PC-9 (cell line): ENCODE measurements around the gene AUTS2. TPM values are rescaled to one million over a fixed set of nuclear protein-coding genes. Genes with fewer than 3 reads are reported as not detected.

ENCODE experiments used
- BruUV-seq: library from RNA; stranded (reverse); fragments of 400-500 nt; replicated peaks from 2 replicates; lab custom pipeline; 2021; lab: Mats Ljungman, UMichigan
- CTCF ChIA-PET: fragments of 300-600 bp; sonication (Branson Sonifier 250); formaldehyde crosslinking; loops from one replicate; lab custom pipeline; 2022; ENCODE audit warnings: antibody characterized with exemption; lab: Charles Lee
- POLR2A ChIA-PET: fragments of 300-600 bp; sonication (Branson Sonifier 250); formaldehyde crosslinking; loops from one replicate; lab custom pipeline; 2022; ENCODE audit warnings: antibody characterized with exemption; ENCODE audit not compliant: unreplicated experiment; lab: Charles Lee
- DNase-seq, 2 experiments: peaks; one replicate each; pipeline versions ENCODE4 v3.0.0 to v3.0.0-alpha.2; 2015 to 2022; ENCODE audit warnings: mixed read lengths in 1 of 2
- H2AFZ ChIP-seq: fragments of 200-600 bp; sonication (generic); 2 replicates; pipeline ENCODE4 v1.8.1; 2017; ENCODE audit warnings: antibody characterized with exemption
- H3F3A ChIP-seq: fragments of 200-600 bp; sonication (generic); 2 replicates; pipeline ENCODE4 v1.8.1; 2017; ENCODE audit warnings: antibody characterized with exemption, mild to moderate bottlenecking, low read depth; ENCODE audit not compliant: insufficient read depth
- H3K27ac ChIP-seq: fragments of 200-600 bp; sonication (generic); 2 replicates; pipeline ENCODE4 v1.6.1; 2016; ENCODE audit warnings: mixed run types
- H3K27me3 ChIP-seq: fragments of 200-600 bp; sonication (generic); 2 replicates; pipeline ENCODE4 v1.6.1; 2016; ENCODE audit warnings: low read depth, mixed run types; ENCODE audit not compliant: insufficient read depth
- H3K36me3 ChIP-seq: fragments of 200-600 bp; sonication (generic); 2 replicates; pipeline ENCODE4 v1.6.1; 2016; ENCODE audit warnings: low read depth, mixed run types
- H3K4me1 ChIP-seq: fragments of 200-600 bp; sonication (generic); replicated peaks from 2 replicates; pipeline ENCODE4 v1.6.1; 2016; ENCODE audit warnings: mixed run types; ENCODE audit not compliant: insufficient read depth
- H3K4me2 ChIP-seq: fragments of 200-600 bp; sonication (generic); 2 replicates; pipeline ENCODE4 v1.6.1; 2017; ENCODE audit warnings: mixed run types
- H3K4me3 ChIP-seq: fragments of 200-600 bp; sonication (generic); 2 replicates; pipeline ENCODE4 v1.6.1; 2016; ENCODE audit warnings: mixed run types
- H3K79me2 ChIP-seq: fragments of 200-600 bp; sonication (generic); 2 replicates; pipeline ENCODE4 v1.6.1; 2017; ENCODE audit warnings: low read depth, mixed run types
- H3K9me2 ChIP-seq: fragments of 200-600 bp; sonication (generic); 2 replicates; pipeline ENCODE4 v1.8.1; 2017; ENCODE audit warnings: mild to moderate bottlenecking; ENCODE audit not compliant: insufficient read depth
- H3K9me3 ChIP-seq: fragments of 200-600 bp; sonication (generic); 2 replicates; pipeline ENCODE4 v1.8.1; 2016; ENCODE audit warnings: low read depth; ENCODE audit not compliant: insufficient read depth
- H4K20me1 ChIP-seq: fragments of 200-600 bp; sonication (generic); 2 replicates; pipeline ENCODE4 v1.8.1; 2017; ENCODE audit not compliant: insufficient read depth
- CTCF ChIP-seq: fragments of 200-600 bp; sonication (generic); conservative IDR thresholded peaks from 2 replicates; pipeline ENCODE4 v1.6.1; 2017; ENCODE audit warnings: mixed run types, antibody characterized with exemption, mild to moderate bottlenecking, moderate library complexity
- EZH2 ChIP-seq: fragments of 200-600 bp; sonication (generic); IDR thresholded peaks from 2 replicates; pipeline ENCODE4 v1.8.0; 2017; ENCODE audit warnings: antibody characterized with exemption, low read depth
- intact Hi-C: fragments of 100-400 bp; cut with micrococcal nuclease; formaldehyde crosslinking; loops from one replicate; pipeline ENCODE4 v1.10.0; 2022; ENCODE audit not compliant: unreplicated experiment
- total RNA-seq: library from RNA; stranded (reverse); gene quantifications from 2 replicates; pipeline ENCODE4 v1.2.3, GENCODE V29; 2021

AUTS2 gene
- total RNA-seq, 1 experiment from 2014 or later: not detected

GRCh38 chr7:70570961-70571360, 972.7 kb downstream of the AUTS2 start:
- no peaks in the 10 kb centered on the region for H3K4me1 ChIP-seq
- DNase-seq: no peak
- H3F3A ChIP-seq: no peaks in the 10 kb centered on the region
- CTCF ChIA-PET: no interaction called here
- no peaks in the 10 kb centered on the region for H3K9me2 ChIP-seq
- no TSS peak for BruUV-seq
- intact Hi-C loops: no loop called here
- H3K27ac ChIP-seq: no peak overlapping the region
- H3K9me3 ChIP-seq: no peaks in the 10 kb centered on the region
- POLR2A ChIA-PET: no interaction called here
- no peak overlapping the region for H3K4me3 ChIP-seq
- H3K79me2 ChIP-seq: no peaks in the 10 kb centered on the region
- no peaks in the 10 kb centered on the region for H3K36me3 ChIP-seq
- peaks cover 6% of the 10 kb centered on the region for H3K27me3 ChIP-seq
- H2AFZ ChIP-seq: no peak overlapping the region
- H4K20me1 ChIP-seq: no peaks in the 10 kb centered on the region
- TF ChIP-seq CTCF (no peak), EZH2 (no peak)
- no peak overlapping the region for H3K4me2 ChIP-seq

GRCh38 chr7:70571403-70571934, 973.2 kb downstream of the AUTS2 start:
- Histone ChIP-seq H3K9me2 (no peaks in the 10 kb centered on the region), H2AFZ (no peak overlapping the region), H3K4me3 (no peak overlapping the region), H3K4me1 (no peaks in the 10 kb centered on the region), H3K27me3 (peaks cover 6% of the 10 kb centered on the region), H3K79me2 (no peaks in the 10 kb centered on the region), H3K9me3 (no peaks in the 10 kb centered on the region), H3K27ac (no peak overlapping the region), H3K4me2 (no peak overlapping the region), H3F3A (no peaks in the 10 kb centered on the region), H3K36me3 (no peaks in the 10 kb centered on the region), H4K20me1 (no peaks in the 10 kb centered on the region)
- no peak for TF ChIP-seq EZH2
- TF ChIP-seq CTCF: no peak
- ChIA-PET POLR2A (no interaction called here), CTCF (no interaction called here)
- intact Hi-C loops: no loop called here
- no peak for DNase-seq
- no TSS peak for BruUV-seq

GRCh38 chr7:70571961-70572360, 973.7 kb downstream of the AUTS2 start:
- Histone ChIP-seq H3K36me3 (no peaks in the 10 kb centered on the region), H3K4me3 (no peak overlapping the region), H3K9me3 (no peaks in the 10 kb centered on the region), H3K27ac (no peak overlapping the region), H3K27me3 (peaks cover 6% of the 10 kb centered on the region), H3K4me2 (no peak overlapping the region), H2AFZ (no peak overlapping the region), H3K4me1 (no peaks in the 10 kb centered on the region), H3F3A (no peaks in the 10 kb centered on the region), H3K79me2 (no peaks in the 10 kb centered on the region), H3K9me2 (no peaks in the 10 kb centered on the region), H4K20me1 (no peaks in the 10 kb centered on the region)
- BruUV-seq: no TSS peak
- TF ChIP-seq CTCF (no peak), EZH2 (no peak)
- ChIA-PET CTCF (no interaction called here), POLR2A (no interaction called here)
- no peak for DNase-seq
- intact Hi-C loops: no loop called here
